A204.1 (cell line): ENCODE results near the gene CRAT.

Experiments used
- FAIRE-seq: peaks from 2 replicates; lab custom pipeline; 2012; peaks lifted over from hg19 to GRCh38; lab: Jason Lieb, UNC

CRAT gene

DNA sequence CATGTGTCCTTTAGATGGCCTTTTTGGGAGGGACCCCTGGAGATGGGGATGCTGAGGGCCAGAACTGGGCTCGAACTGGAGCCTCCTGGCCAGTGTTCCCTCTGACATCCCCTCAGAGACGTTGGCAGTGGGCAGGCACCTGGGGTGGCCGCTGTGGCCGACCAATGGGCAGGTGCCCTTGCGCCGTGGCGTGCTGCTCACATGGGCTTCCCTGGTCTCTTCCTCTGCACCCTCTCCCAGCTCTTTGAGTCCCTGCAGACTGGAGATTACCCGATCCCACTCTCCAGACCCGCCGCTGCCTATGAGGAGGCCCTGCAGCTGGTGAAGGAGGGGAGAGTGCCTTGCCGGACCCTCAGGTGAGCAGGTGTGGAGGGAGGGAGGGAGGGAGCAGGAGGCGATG, 49.6 kb downstream of the CRAT start:
- no peak for FAIRE-seq

GRCh38 chr9:129059796-129060785, 50.5 kb downstream of the CRAT start:
- FAIRE-seq, result no peak

- no peak for FAIRE-seq
These were observed 51.4 kb downstream of the CRAT start for GRCh38 chr9:129058965-129059795.

DNA sequence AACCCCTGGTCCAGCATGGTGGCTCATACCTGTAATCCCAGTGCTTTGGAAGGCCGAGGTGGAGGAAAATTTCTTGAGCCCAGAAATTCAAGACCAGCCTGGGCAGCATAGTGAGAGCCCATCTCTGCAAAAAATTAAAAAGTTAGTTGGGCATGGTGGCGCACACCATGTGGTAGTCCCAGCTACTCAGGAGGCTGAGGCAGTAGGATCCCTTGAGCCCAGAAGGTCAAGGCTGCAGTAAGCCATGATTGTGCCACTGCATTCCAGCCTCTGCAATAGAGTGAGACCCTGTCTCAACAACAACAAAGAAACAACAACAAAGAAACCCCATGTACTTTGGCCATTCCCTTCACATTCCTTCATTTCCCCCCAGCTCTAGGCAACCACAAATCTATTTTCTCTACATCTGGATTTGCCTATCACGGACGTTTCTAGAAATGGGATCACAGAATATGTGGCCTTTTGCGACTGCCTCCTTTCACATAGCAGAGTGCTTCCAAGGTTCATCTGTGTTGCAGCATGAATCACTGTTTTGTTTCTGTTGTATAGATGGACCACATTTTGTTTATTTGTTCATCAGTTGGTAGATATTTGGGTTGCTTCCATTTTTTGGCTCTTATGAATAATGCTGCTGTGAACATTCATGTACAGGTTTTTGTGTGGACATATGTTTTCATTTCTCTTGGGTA, 56.3 kb downstream of the CRAT start:
- FAIRE-seq, result no peak

DNA sequence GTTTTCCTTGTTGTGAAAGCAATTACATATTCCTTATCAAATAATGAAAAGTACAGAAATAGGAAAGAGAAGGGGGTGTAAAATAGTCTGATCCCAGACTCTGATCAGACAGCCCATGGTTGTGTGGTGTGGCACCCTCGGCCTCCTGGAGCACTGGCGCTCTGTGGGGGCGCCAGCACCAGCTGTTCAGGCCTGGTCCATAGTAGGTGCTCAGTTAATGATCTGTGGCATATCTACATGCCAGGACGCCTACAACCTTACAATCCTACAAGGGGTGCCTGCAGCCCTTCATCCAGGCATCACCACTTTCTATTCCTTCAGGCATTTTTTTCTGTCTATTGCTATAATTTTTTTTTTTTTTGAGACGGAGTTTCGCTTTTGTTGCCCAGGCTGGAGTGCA, 57.6 kb downstream of the CRAT start:
- no peak for FAIRE-seq

GRCh38 chr9:129052592-129052991, 58.0 kb downstream of the CRAT start:
- FAIRE-seq, result no peak
